Transverse colon (tissue), 4 donors: ENCODE data around the gene OSBPL2.

Source experiments
- CTCF ChIP-seq, 5 experiments: fragments of 200-600 bp in 3 of 5; fragments of 450-650 bp in 2 of 5; sonication (generic) in 3 of 5; IDR thresholded peaks; 1 replicate in 2 of 5; 2 replicates in 3 of 5; pipeline ENCODE4 v1.5.1; 2016 to 2017; ENCODE audit warnings: antibody characterized with exemption in 5 of 5, inconsistent platforms in 3 of 5, mild to moderate bottlenecking in 2 of 5, moderate library complexity in 1 of 5
- EP300 ChIP-seq: sonication (generic); formaldehyde crosslinking; IDR thresholded peaks from one replicate; pipeline ENCODE4 v1.6.1; 2017; ENCODE audit warnings: antibody characterized with exemption, low read depth
- POLR2A ChIP-seq: fragments of 450-650 bp; IDR thresholded peaks from one replicate; pipeline ENCODE4 v1.6.1; 2016; ENCODE audit warnings: antibody characterized with exemption, mild to moderate bottlenecking, moderate library complexity
- POLR2AphosphoS5 ChIP-seq, 3 donors: sonication (generic); formaldehyde crosslinking; IDR thresholded peaks; one replicate each; pipeline ENCODE4 v1.6.1; 2016; ENCODE audit warnings: antibody characterized with exemption in 3 of 3

DNA sequence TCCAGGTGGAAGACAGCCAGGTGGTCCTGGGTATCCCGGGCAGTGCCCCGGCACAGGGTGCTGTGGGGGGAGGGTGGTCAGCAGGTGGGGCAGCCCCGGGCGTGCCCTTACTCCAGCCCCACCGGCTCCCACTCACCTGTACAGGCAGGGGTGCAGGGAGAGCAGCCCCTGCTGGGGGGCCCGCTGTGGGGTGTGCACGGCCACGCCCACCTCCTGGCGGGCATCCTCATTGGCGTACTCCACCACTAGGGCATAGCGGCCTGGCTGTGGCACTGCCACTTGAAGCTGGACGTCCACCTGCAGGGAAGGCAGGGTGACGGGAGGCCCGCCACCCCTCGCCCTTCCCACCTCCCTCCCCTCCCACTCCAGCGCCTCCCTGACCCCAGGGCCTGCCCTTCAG is 94.1 kb downstream of the OSBPL2 start:
- TF ChIP-seq CTCF (IDR thresholded peaks at IDR 0.05), result no peak
- TF ChIP-seq POLR2A, result no peak
- TF ChIP-seq EP300, result no peak
- TF ChIP-seq POLR2AphosphoS5 (IDR thresholded peaks at IDR 0.05), result no peak
